ENCODE data around the gene TRAPPC14.

The TRAPPC14 gene

DNA sequence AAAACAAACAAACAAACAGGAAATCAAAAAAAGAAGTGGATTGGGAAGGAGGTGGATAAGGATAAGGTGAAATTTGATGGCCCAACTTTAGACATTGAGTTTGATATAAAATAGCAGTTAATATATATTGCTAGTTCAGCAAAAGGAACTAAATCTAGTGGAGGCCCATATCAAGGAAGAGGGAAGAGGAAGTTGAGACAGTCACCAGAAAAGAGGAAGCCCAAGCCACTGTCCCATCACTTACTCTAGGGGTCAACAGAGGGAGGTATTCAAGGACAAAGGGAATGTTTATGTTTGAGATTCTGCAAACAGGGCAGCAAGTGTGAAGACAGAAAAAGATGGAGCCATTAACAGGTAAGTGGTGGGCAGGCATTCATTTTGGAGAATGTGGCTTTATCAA lies 6.1 kb downstream of the TRAPPC14 start:
- CTCF ChIA-PET, result interaction anchor here (1.0 kb wide), 1 partner anchor 23 kb away, joined by 3 read pairs; no protein-coding TSS in a partner anchor
- Histone ChIP-seq H3K9me3 (ENCODE audit: control insufficient read depth, insufficient read depth, low read depth, low read length) (no peaks in the 10 kb centered on the region), H3K27ac (ENCODE audit: extremely low read depth, low read depth, low read length) (no peak overlapping the region), H3K36me3 (ENCODE audit: control insufficient read depth in 2 of 2, insufficient read depth in 1 of 2, low read length in 2 of 2) (peaks cover 15 to 56% of the 10 kb centered on the region in 2 experiments; a peak in 2 of 3 replicates), H3K4me3 (ENCODE audit: low read depth, low read length) (no peak overlapping the region), H3K4me1 (ENCODE audit: control insufficient read depth, insufficient read depth, low read length) (peaks cover 10% of the 10 kb centered on the region)
- TF ChIP-seq, protein P1, sequence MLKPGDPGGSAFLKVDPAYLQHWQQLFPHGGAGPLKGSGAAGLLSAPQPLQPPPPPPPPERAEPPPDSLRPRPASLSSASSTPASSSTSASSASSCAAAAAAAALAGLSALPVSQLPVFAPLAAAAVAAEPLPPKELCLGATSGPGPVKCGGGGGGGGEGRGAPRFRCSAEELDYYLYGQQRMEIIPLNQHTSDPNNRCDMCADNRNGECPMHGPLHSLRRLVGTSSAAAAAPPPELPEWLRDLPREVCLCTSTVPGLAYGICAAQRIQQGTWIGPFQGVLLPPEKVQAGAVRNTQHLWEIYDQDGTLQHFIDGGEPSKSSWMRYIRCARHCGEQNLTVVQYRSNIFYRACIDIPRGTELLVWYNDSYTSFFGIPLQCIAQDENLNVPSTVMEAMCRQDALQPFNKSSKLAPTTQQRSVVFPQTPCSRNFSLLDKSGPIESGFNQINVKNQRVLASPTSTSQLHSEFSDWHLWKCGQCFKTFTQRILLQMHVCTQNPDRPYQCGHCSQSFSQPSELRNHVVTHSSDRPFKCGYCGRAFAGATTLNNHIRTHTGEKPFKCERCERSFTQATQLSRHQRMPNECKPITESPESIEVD (tag by site-specific recombination; IDR thresholded peaks at IDR 0.05), result no peak
- TF ChIP-seq, protein P2, sequence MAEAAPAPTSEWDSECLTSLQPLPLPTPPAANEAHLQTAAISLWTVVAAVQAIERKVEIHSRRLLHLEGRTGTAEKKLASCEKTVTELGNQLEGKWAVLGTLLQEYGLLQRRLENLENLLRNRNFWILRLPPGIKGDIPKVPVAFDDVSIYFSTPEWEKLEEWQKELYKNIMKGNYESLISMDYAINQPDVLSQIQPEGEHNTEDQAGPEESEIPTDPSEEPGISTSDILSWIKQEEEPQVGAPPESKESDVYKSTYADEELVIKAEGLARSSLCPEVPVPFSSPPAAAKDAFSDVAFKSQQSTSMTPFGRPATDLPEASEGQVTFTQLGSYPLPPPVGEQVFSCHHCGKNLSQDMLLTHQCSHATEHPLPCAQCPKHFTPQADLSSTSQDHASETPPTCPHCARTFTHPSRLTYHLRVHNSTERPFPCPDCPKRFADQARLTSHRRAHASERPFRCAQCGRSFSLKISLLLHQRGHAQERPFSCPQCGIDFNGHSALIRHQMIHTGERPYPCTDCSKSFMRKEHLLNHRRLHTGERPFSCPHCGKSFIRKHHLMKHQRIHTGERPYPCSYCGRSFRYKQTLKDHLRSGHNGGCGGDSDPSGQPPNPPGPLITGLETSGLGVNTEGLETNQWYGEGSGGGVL (tag by site-specific recombination; IDR thresholded peaks at IDR 0.05), result no peak
- TF ChIP-seq ZNF501 (tag by site-specific recombination; IDR thresholded peaks at IDR 0.05) (no peak), ZNF366 (tag by site-specific recombination; conservative IDR thresholded peaks at IDR 0.05) (no peak), SP3 (tag by site-specific recombination; IDR thresholded peaks at IDR 0.05) (no peak), ZNF549 (tag by site-specific recombination; IDR thresholded peaks at IDR 0.05) (no peak), ZNF670 (tag by site-specific recombination; IDR thresholded peaks at IDR 0.05; ENCODE audit: low read depth) (no peak), ZBTB8A (tag by site-specific recombination; IDR thresholded peaks at IDR 0.05) (no peak), ZNF843 (tag by site-specific recombination; IDR thresholded peaks at IDR 0.05) (no peak), ZBTB20 (tag by site-specific recombination; IDR thresholded peaks at IDR 0.05) (no peak), ZNF747 (tag by site-specific recombination; IDR thresholded peaks at IDR 0.05) (no peak), ZNF138 (tag by site-specific recombination; IDR thresholded peaks at IDR 0.05; ENCODE audit: borderline replicate concordance) (no peak), ZNF155 (tag by site-specific recombination; IDR thresholded peaks at IDR 0.05) (no peak), ZNF404 (tag by site-specific recombination; IDR thresholded peaks at IDR 0.05) (no peak), SETDB1 (IDR thresholded peaks at IDR 0.05; ENCODE audit: insufficient read length, low read length) (no peak)
- TF ChIP-seq, protein P3, sequence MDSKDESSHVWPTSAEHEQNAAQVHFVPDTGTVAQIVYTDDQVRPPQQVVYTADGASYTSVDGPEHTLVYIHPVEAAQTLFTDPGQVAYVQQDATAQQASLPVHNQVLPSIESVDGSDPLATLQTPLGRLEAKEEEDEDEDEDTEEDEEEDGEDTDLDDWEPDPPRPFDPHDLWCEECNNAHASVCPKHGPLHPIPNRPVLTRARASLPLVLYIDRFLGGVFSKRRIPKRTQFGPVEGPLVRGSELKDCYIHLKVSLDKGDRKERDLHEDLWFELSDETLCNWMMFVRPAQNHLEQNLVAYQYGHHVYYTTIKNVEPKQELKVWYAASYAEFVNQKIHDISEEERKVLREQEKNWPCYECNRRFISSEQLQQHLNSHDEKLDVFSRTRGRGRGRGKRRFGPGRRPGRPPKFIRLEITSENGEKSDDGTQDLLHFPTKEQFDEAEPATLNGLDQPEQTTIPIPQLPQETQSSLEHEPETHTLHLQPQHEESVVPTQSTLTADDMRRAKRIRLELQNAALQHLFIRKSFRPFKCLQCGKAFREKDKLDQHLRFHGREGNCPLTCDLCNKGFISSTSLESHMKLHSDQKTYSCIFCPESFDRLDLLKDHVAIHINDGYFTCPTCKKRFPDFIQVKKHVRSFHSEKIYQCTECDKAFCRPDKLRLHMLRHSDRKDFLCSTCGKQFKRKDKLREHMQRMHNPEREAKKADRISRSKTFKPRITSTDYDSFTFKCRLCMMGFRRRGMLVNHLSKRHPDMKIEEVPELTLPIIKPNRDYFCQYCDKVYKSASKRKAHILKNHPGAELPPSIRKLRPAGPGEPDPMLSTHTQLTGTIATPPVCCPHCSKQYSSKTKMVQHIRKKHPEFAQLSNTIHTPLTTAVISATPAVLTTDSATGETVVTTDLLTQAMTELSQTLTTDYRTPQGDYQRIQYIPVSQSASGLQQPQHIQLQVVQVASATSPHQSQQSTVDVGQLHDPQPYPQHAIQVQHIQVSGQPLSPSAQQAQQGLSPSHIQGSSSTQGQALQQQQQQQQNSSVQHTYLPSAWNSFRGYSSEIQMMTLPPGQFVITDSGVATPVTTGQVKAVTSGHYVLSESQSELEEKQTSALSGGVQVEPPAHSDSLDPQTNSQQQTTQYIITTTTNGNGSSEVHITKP (tag by site-specific recombination; IDR thresholded peaks at IDR 0.05), result no peak
- TF ChIP-seq, protein P4, sequence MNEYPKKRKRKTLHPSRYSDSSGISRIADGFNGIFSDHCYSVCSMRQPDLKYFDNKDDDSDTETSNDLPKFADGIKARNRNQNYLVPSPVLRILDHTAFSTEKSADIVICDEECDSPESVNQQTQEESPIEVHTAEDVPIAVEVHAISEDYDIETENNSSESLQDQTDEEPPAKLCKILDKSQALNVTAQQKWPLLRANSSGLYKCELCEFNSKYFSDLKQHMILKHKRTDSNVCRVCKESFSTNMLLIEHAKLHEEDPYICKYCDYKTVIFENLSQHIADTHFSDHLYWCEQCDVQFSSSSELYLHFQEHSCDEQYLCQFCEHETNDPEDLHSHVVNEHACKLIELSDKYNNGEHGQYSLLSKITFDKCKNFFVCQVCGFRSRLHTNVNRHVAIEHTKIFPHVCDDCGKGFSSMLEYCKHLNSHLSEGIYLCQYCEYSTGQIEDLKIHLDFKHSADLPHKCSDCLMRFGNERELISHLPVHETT (tag by site-specific recombination; IDR thresholded peaks at IDR 0.05), result no peak
- TF ChIP-seq, protein P5, sequence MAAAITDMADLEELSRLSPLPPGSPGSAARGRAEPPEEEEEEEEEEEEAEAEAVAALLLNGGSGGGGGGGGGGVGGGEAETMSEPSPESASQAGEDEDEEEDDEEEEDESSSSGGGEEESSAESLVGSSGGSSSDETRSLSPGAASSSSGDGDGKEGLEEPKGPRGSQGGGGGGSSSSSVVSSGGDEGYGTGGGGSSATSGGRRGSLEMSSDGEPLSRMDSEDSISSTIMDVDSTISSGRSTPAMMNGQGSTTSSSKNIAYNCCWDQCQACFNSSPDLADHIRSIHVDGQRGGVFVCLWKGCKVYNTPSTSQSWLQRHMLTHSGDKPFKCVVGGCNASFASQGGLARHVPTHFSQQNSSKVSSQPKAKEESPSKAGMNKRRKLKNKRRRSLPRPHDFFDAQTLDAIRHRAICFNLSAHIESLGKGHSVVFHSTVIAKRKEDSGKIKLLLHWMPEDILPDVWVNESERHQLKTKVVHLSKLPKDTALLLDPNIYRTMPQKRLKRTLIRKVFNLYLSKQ (tag by site-specific recombination; IDR thresholded peaks at IDR 0.05; ENCODE audit: borderline replicate concordance), result no peak
- TF ChIP-seq, protein P6, sequence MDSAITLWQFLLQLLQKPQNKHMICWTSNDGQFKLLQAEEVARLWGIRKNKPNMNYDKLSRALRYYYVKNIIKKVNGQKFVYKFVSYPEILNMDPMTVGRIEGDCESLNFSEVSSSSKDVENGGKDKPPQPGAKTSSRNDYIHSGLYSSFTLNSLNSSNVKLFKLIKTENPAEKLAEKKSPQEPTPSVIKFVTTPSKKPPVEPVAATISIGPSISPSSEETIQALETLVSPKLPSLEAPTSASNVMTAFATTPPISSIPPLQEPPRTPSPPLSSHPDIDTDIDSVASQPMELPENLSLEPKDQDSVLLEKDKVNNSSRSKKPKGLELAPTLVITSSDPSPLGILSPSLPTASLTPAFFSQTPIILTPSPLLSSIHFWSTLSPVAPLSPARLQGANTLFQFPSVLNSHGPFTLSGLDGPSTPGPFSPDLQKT (IDR thresholded peaks at IDR 0.05; ENCODE audit: borderline replicate concordance, low read depth, low read length), result no peak
- TF ChIP-seq, protein P7, sequence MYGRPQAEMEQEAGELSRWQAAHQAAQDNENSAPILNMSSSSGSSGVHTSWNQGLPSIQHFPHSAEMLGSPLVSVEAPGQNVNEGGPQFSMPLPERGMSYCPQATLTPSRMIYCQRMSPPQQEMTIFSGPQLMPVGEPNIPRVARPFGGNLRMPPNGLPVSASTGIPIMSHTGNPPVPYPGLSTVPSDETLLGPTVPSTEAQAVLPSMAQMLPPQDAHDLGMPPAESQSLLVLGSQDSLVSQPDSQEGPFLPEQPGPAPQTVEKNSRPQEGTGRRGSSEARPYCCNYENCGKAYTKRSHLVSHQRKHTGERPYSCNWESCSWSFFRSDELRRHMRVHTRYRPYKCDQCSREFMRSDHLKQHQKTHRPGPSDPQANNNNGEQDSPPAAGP (tag by site-specific recombination; IDR thresholded peaks at IDR 0.05), result no peak
- POLR2A ChIA-PET, result no interaction called here

Data from HEK293 (cell line).